Breast epithelium (tissue), 3 donors: ENCODE results near the gene UGT1A10.

Source experiments
- POLR2A ChIP-seq: fragments of 450-650 bp; IDR thresholded peaks from one replicate; pipeline ENCODE4 v1.6.1; 2016; ENCODE audit warnings: antibody characterized with exemption, mild to moderate bottlenecking, moderate library complexity
- TF ChIP-seq, protein P1 (sequence below), 3 donors: fragments of 450-650 bp; IDR thresholded peaks; one replicate each; pipeline ENCODE4 v1.5.1; 2016 to 2017; ENCODE audit warnings: antibody characterized with exemption in 3 of 3, mild to moderate bottlenecking in 3 of 3, moderate library complexity in 3 of 3

- TF ChIP-seq, protein P1, sequence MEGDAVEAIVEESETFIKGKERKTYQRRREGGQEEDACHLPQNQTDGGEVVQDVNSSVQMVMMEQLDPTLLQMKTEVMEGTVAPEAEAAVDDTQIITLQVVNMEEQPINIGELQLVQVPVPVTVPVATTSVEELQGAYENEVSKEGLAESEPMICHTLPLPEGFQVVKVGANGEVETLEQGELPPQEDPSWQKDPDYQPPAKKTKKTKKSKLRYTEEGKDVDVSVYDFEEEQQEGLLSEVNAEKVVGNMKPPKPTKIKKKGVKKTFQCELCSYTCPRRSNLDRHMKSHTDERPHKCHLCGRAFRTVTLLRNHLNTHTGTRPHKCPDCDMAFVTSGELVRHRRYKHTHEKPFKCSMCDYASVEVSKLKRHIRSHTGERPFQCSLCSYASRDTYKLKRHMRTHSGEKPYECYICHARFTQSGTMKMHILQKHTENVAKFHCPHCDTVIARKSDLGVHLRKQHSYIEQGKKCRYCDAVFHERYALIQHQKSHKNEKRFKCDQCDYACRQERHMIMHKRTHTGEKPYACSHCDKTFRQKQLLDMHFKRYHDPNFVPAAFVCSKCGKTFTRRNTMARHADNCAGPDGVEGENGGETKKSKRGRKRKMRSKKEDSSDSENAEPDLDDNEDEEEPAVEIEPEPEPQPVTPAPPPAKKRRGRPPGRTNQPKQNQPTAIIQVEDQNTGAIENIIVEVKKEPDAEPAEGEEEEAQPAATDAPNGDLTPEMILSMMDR (IDR thresholded peaks at IDR 0.05): no peak
- TF ChIP-seq POLR2A: no peak
Measured at GRCh38 chr2:233778030-233778429, 141.8 kb downstream of the UGT1A10 start, which contains the start of gene MROH2A.
